ENCODE data around the gene UCP3.

DNA sequence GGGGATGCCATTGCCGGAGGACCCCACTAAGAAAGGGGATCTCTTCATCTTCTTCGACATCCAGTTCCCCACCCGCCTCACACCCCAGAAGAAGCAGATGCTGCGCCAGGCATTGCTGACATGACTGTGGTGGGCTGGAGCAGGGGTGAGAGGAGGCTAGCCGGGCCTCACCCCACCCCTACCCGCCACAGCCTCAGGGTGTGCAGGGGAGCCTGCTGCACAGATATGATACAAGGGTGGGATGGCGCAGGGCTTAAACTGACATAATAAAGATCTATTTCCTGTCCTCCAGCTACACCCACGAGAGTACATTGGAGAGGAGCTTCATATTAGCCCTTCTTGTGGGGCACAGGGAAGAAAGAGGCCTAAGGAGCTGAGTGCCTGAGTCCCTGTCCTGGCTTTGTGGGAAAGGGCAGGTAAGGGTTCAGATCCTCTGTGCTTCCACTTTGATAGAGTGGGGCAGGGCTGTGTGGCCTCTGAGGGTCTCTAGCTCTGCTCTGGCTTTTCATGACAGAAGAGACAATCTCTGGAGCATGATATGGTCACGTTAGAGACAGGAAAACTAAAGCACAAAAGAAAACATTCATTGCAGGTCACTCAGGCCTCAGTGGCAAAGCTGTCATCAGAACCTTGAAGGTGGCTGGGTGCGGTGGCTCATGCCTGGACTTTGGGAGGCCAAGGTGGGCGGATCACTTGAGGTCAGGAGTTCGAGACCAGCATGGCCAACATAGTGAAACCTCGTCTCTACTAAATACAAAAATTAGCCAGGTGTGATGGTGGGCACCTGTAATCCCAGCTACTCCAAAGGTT, 38.7 kb downstream of the UCP3 start:
- TF ChIP-seq, protein P1, sequence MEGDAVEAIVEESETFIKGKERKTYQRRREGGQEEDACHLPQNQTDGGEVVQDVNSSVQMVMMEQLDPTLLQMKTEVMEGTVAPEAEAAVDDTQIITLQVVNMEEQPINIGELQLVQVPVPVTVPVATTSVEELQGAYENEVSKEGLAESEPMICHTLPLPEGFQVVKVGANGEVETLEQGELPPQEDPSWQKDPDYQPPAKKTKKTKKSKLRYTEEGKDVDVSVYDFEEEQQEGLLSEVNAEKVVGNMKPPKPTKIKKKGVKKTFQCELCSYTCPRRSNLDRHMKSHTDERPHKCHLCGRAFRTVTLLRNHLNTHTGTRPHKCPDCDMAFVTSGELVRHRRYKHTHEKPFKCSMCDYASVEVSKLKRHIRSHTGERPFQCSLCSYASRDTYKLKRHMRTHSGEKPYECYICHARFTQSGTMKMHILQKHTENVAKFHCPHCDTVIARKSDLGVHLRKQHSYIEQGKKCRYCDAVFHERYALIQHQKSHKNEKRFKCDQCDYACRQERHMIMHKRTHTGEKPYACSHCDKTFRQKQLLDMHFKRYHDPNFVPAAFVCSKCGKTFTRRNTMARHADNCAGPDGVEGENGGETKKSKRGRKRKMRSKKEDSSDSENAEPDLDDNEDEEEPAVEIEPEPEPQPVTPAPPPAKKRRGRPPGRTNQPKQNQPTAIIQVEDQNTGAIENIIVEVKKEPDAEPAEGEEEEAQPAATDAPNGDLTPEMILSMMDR (IDR thresholded peaks at IDR 0.05): no peak
- no peak for TF ChIP-seq POLR2A (IDR thresholded peaks at IDR 0.05)
- TF ChIP-seq POLR2AphosphoS5 (IDR thresholded peaks at IDR 0.05): no peak
- TF ChIP-seq EP300 (IDR thresholded peaks at IDR 0.05; ENCODE audit: low read depth): no peak
